Neutrophil (primary cell): Measurements from ENCODE around the gene ETV5.

Source experiments
- H3K27ac ChIP-seq: fragments of 200-600 bp; sonication (generic); 2 replicates; pipeline ENCODE4 v1.5.1; 2016; ENCODE audit warnings: mild to moderate bottlenecking, moderate library complexity
- H3K27me3 ChIP-seq: fragments of 200-600 bp; sonication (generic); 2 replicates; pipeline ENCODE4 v1.6.0; 2016; ENCODE audit warnings: mild to moderate bottlenecking
- H3K36me3 ChIP-seq: fragments of 200-600 bp; sonication (generic); 2 replicates; pipeline ENCODE4 v1.5.1; 2017
- H3K4me1 ChIP-seq, 2 experiments: fragments of 200-600 bp in 1 of 2; sonication (generic) in 1 of 2; 1 replicate in 1 of 2; 2 replicates in 1 of 2; pipeline versions ENCODE4 v1.5.1 to v1.6.1; 2013 to 2016; ENCODE audit warnings: low read depth in 1 of 2, low read length in 1 of 2, mild to moderate bottlenecking in 1 of 2, moderate library complexity in 1 of 2; ENCODE audit not compliant: control insufficient read depth in 1 of 2, insufficient read depth in 1 of 2
- H3K4me3 ChIP-seq, 2 experiments: fragments of 200-600 bp in 1 of 2; sonication (generic) in 1 of 2; 1 replicate in 1 of 2; 2 replicates in 1 of 2; pipeline ENCODE4 v1.5.1; 2013 to 2016; ENCODE audit warnings: low read depth in 1 of 2, low read length in 1 of 2, mild to moderate bottlenecking in 1 of 2, moderate library complexity in 1 of 2
- H3K9me3 ChIP-seq: fragments of 200-600 bp; sonication (generic); 2 replicates; pipeline ENCODE4 v1.5.1; 2016
- CTCF ChIP-seq: fragments of 200-600 bp; sonication (generic); IDR thresholded peaks from 2 replicates; pipeline ENCODE4 v1.5.1; 2016; ENCODE audit warnings: antibody characterized with exemption

ETV5 gene

GRCh38 chr3:186098740-186099139, 10.1 kb downstream of the ETV5 start:
- TF ChIP-seq CTCF, result no peak
- Histone ChIP-seq H3K9me3 (no peaks in the 10 kb centered on the region), H3K27me3 (peaks cover 80% of the 10 kb centered on the region), H3K27ac (no peak overlapping the region), H3K4me1 (peaks cover 7% of the 10 kb centered on the region in 2 experiments), H3K36me3 (no peaks in the 10 kb centered on the region), H3K4me3 (no peak overlapping the region)

GRCh38 chr3:186097663-186098451, 11.0 kb downstream of the ETV5 start:
- H3K4me1 ChIP-seq, result peaks cover 7% of the 10 kb centered on the region in 2 experiments
- H3K27ac ChIP-seq, result no peak overlapping the region
- H3K27me3 ChIP-seq, result peaks cover 75% of the 10 kb centered on the region
- H3K9me3 ChIP-seq, result no peaks in the 10 kb centered on the region
- H3K36me3 ChIP-seq, result no peaks in the 10 kb centered on the region
- H3K4me3 ChIP-seq, result no peak overlapping the region
- TF ChIP-seq CTCF, result no peak

- Histone ChIP-seq H3K36me3 (no peaks in the 10 kb centered on the region), H3K27me3 (peaks cover 71% of the 10 kb centered on the region), H3K27ac (no peak overlapping the region), H3K4me3 (no peak overlapping the region), H3K4me1 (peaks cover 7% of the 10 kb centered on the region in 2 experiments), H3K9me3 (no peaks in the 10 kb centered on the region)
- no peak for TF ChIP-seq CTCF
These were observed 11.6 kb downstream of the ETV5 start for GRCh38 chr3:186097317-186097662.

GRCh38 chr3:186096290-186096689, 12.6 kb downstream of the ETV5 start:
- no peaks in the 10 kb centered on the region for H3K36me3 ChIP-seq
- H3K27me3 ChIP-seq, result peaks cover 71% of the 10 kb centered on the region
- H3K4me1 ChIP-seq, result peaks cover 7% of the 10 kb centered on the region in 2 experiments
- no peak overlapping the region for H3K4me3 ChIP-seq
- H3K27ac ChIP-seq, result no peak overlapping the region
- no peak for TF ChIP-seq CTCF
- no peaks in the 10 kb centered on the region for H3K9me3 ChIP-seq

- Histone ChIP-seq H3K9me3 (no peaks in the 10 kb centered on the region), H3K4me1 (peaks cover 7% of the 10 kb centered on the region in 2 experiments), H3K36me3 (no peaks in the 10 kb centered on the region), H3K27me3 (peaks cover 71% of the 10 kb centered on the region), H3K4me3 (no peak overlapping the region), H3K27ac (no peak overlapping the region)
- no peak for TF ChIP-seq CTCF
These were observed 13.3 kb downstream of the ETV5 start for GRCh38 chr3:186095561-186096081.
